GM18505 (cell line): Measurements from ENCODE around the gene UGT2B17.
A peak's percentile ranks its signal among the peaks of the same experiment; 100 is the strongest.
"Not testable (repeated sequence)": the region's sequence is repeated elsewhere in the genome, so short reads cannot be mapped to it uniquely, and the experiment has no call there.

Source experiments
- ATAC-seq: cut with Tn5 transposase; IDR thresholded peaks from one replicate; pipeline ENCODE4 v1.9.1; 2021; ENCODE audit not compliant: unreplicated experiment
- POLR2A ChIP-seq: IDR thresholded peaks from 4 replicates; pipeline ENCODE4 v1.6.1; 2011; ENCODE audit warnings: borderline replicate concordance; ENCODE audit not compliant: insufficient read depth, insufficient read length; ENCODE audit errors: extremely low read depth

Gene UGT2B17

DNA sequence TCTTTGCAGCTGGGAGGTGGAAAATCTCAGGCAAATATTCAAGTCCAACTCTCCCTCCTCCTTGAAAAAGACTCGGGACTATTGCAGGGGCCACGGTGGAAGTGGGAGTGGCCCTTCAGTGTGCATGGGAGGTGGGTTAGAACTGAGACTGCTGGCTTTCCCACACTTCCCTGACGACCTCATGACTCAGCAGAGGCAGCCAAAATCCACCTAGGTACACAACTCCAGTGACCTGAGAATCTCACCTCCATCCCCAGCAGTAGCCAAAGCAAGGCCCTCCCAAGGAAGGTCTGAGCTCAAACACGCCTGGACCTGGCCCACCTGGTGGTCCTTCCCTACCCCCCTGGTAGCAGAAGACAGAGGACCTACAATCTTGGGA lies 6.2 kb upstream of the UGT2B17 start:
- no peak for ATAC-seq
- TF ChIP-seq POLR2A: no peak

DNA sequence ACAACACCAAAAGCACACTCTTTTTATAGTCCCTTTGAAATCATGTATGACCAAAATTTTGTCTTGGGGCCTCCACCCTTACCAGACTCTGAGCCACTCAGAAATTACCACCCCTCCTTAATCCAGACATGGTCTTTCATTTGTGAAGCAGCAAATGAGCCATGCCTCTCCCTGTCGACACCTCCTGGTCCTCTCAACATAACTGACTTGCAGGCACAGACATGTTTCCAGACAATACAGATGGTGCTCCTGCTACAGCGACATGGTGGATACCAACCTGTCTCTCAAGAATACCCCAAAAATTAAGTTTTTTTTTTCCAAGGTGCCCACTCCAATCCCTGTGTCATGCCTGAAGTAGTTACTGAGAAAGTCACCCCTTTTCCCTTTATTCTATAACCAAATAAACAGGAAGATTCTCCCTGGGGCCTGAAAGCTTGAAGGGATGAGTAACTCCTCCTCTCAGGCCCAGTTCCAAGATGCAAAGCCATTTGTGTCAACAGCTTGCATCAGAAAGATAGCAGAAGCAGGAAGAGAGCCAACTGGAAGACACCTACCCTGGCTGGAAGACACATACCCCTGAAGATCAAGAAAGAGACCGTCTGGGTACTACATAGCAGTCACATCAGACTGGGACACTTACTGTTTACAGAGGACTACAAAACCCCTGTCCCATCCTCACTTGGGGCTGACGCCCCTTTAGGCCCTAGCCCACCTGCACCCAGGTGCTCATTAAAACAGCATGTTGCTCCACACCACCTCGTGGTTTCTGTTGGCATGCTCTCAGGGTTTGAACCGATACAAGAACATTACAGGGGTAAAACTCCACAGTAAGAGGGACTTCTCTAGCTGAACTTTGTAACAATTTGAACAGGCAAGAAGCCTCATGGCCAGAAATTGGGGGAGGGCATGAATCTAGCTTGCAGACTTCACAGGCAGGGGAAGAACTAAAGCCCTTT lies 5.5 kb upstream of the UGT2B17 start:
- TF ChIP-seq POLR2A: no peak
- no peak for ATAC-seq

DNA sequence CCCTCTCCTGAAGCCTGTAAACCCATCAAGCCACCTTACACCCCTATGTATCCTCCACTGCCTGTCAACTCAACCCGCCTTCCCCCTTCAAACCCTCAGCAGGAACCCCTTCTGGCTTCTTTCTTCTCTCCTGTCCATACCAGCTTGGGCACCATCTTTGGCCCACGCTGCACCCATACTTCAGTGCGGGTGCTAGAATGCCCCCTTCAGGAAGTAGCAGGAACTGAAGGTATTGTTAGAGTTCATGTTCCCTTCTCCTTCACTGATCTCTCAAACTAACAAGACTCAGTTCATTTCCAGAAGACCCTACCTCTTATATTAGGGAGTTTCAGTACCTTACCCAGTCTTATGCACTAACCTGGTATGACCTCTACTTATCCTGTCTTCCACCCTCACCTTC lies 1.5 kb upstream of the UGT2B17 start:
- TF ChIP-seq POLR2A: no peak
- no peak for ATAC-seq

DNA sequence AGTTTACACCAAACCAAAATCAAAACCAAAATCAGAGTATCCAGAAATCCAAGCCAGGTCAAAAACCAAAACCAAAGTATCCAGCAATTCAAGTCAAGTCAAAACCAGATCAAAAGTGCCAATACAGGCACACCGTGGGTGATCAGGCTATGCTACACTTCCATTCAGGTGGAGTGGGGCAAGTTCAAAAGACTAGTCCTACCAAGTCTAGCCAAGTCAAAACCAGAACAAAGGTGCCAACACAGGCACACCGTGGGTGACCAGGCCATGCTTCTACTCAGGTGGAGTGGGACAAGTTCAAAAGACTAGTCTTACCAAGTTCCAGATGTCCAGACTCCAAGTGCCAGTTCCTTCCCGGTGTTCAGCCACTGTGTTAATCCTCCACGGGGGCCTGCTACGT lies 486 bp downstream of the UGT2B17 start:
- peak; percentile 6 for ATAC-seq

DNA sequence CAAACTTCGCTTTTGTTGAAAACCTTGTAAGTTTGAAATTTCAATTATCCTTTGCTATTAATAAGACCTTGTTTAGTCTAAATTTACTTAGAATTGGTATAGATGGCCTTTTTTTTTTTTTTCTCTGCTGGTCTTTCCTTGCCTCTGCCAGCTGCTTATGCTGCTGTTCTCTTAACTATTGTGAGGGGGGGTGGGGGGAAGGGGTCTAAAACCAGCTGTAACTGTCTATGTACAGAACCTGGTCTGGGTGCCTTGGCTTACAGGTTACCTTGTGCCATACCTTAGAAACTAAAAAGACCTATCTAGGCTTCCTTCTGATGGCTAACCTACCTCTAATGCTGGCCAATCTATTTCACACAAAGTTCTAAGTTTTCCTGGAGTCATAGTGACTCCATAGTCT lies 1.0 kb downstream of the UGT2B17 start:
- TF ChIP-seq POLR2A: no peak

DNA sequence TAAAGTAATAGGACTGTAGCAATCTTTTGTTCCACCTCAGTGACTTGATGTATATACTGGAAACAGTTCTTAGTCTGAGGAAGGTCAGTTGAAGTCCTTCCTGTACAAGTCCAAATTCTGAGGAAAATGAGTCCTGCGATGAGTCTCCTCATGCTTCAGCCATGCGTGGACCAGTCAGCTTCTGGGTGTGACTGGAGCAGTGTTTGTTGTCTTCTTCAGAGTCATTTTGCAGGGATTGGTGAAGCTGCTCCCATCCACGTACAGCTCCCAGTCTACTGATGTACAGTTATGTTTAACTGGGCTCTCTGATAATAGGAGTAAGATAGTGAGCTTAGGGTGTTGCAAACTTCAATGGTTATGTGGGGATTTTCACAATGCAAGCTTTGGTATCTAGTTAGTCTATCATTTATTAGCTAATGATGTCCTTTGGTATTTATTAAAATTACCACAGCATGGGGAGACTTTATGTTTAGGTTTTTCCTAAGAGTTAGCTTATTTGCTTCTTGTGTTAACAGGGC lies 3.4 kb downstream of the UGT2B17 start:
- ATAC-seq: no peak
- TF ChIP-seq POLR2A: no peak

More for the DNA sequence above, 1.0 kb downstream of the UGT2B17 start:
- ATAC-seq: no peak

DNA sequence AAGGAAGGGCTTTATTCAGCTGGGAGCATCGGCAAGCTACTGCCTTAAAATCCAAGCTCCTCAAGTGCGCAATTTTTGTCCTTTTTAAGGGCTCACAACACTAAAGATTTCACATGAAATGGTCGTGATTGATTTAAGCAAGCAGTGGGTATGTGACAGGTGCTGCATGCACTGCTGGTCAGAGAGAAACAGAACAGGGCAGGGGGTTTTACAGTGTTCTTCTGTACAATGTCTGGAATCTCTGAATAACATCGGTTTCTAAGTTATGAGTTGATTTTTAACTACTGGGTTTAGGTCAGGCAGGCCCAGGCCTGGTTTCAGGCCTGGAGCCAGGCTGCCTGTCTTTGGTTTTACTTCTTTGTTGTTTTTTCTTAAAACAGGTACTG lies 6.0 kb downstream of the UGT2B17 start:
- ATAC-seq: peak; percentile 33

DNA sequence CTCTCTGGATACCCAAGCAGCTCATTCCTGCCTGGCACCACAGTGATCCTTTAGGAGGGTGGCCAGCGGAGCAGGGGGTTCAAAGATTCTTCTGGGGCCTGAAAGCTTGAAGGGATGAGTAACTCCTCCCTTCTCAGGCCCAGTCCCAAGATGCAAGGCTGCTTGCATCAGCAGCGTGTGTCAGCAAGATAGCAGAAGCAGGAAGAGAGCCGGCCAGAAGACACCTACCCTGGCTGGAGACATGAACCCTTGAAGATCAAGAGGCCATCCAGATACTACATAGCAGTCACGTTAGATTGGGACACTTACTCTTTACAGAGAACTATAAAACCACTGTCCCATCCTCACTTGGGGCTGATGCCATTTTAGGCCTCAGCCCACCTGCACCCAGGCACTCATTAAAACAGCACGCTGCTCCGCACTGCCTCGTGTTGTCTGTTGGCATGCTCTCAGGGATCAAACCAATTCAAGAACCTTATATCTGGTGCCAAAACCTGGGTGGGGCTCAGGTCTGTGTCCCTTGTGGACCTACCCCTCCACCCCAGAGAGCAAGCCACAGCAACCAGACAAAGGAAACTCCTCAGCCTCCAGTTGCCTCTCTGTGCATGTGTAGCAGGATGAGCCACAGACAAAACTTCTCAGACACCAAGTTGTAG lies 6.5 kb downstream of the UGT2B17 start:
- peak; percentile 44 for ATAC-seq
- TF ChIP-seq POLR2A: peak; percentile 58

More for the DNA sequence above, 6.0 kb downstream of the UGT2B17 start:
- no peak for TF ChIP-seq POLR2A

DNA sequence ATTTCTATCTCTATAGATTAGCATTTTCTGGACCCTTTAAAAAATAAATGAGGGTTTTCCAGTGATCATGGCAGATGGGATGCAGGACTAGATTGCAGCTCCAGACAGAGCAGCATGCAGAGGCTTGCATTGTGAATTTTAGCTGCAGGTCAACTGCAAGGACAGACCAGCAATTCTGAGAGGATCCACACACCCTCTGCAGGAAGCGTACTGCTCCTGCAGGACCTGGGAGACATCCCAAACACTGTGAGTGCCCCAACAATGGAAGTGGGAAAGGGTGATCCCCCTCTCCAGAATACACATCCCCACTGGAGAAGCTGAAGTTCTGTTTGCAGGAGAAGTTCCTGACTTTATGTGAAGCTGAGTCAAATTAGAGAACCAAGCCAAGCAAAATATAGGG lies 7.1 kb downstream of the UGT2B17 start:
- ATAC-seq: not testable (repeated sequence)

DNA sequence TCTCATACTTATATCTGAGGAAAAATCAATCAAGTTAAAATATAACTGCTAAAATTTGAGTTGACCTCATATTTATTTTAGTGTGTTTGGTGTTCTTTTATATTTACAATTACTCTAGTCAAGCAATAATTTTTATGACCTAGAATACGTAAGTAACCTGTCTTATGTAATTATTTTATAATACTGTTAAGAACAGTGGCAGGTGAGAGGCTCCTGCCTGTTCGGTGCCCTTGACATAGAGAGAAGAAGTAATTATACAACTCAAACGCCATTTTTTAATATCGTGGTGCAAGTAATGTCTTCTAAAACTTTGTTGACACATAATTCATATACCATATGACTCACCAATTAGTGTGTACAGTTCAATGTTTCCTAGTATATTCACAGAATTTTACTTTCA lies 7.6 kb downstream of the UGT2B17 start:
- not testable (repeated sequence) for ATAC-seq

DNA sequence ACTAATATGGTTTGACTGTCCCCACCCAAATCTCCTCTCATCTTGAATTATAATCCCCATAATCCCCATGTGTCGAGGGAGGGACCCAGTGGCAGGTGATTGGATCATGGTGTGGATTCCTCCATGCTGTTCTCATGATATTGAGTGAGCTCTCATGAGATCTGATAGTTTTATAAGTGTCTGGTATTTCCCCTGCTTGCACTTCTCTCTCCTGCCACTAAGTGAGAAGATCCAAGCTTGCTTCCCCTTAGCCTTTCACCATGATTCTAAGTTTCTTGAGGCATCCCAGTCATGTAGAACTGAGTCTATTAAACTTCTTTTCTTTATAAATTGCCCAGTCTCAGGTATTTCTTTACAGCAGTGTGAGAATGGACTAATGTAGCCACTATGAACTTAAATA lies 9.8 kb downstream of the UGT2B17 start:
- not testable (repeated sequence) for ATAC-seq

DNA sequence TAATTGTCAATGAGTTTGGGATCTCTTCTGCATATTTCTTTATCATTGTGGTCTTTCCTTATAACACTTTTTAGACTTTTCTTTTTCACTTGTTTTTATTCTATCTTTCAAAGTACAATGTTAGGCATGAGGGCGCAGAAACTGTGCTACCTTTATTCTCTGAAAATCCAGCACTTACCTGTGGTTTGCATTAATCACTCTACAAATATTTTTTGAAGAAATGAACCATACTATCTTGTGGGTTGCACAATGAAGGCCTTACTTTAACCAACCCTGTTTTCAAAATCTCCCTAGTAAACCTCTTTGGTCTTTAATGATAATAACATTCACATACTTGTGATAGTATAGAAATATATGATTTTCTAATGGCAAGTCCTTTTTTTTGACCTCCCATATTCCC lies 11.0 kb downstream of the UGT2B17 start:
- ATAC-seq: not testable (repeated sequence)

DNA sequence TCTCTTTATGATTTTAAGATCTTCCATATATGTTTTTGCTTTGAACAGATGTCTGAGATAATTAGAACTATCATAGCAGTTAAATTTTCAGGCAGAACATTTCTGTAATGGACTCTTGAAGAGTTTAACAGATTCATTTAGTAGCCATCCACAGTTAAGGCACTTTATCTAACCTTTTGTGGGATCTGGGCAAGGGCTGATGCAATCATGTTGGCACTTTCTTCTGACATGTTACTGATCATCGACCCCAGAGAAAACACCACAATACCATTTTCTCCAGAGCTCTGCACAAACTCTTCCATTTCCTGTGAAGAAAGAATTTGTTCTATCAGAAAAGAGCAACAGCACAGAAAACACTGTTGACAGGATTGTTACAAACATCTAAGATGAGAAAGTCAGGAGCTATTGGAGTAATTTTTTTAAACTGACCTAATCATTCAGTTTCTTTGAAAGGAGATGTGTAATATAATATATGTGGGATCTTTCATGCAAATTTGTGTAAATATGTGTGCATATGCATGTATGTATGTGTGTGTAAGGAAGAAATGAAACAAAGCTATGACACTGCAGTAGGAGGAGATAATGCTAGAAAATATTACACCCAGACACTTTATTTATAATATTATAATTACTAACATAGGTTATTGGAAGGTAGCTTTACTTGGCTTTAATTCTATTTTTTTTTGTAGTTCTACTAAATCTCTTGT lies 15.6 kb downstream of the UGT2B17 start:
- not testable (repeated sequence) for ATAC-seq

DNA sequence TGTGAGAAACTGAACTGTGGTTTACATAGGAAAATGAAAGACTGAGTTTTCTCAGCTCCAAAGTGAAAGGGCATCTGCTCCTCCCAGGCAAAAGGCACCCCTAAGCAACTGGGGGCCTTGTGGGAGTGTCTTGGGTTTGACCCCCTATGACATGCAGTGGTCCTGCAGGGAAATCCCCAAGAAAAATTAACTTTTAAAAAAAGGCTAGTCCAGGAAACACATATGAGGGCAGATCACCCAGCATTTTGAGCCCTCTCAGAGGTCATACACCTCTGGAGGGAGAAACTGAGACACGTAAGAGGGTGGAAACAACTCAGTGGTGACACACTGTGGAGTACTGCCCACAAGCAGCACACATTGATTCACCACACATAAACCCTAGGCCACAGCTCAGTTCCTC lies 22.3 kb downstream of the UGT2B17 start:
- peak; percentile 53 for ATAC-seq

DNA sequence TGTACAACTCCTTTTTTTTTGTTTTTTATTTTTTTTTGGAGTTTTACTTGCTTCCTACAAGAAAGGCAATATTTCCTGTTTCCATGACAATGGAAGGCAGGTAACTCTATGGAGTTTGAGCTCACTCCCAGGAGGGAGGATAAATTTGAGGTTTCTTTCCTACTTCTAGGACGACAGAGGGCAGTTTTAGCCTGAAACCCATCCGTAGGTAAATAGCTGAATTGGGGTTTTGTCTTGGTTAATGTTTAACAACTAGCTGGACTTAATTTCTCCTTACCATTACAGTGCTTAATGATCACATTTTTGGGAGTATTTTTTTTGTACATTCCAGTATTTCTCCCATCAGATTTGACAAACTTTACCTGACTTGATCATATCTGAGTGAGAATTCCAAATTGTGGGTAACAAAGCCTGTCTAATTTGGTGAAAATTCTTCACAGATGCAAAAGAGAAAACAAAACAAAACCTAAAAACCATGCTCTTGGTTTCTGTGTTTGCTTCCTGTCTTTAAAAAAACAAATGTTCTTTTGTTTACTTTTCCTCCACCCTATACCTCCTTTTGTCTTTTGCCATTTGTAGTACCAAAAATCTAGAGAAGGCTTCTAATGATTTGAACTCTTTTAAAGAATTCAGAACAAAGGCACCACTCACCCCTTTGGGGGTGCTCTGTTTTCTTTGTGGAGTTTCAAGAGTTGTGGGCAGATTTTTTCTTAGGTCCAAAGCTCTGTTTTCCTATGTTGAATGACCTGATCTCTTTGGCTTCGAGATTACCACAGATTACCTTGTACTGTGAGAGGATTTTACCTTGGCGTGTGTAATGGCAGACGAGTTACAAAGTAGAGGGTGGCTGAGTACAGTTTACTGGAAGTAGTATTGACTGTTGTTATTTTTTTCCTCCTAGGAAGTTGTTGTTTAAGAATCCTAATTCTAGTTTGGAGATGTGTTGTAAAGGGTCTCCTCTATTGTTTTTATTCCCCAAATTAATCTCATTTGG lies 23.0 kb downstream of the UGT2B17 start:
- ATAC-seq: peak; percentile 55

DNA sequence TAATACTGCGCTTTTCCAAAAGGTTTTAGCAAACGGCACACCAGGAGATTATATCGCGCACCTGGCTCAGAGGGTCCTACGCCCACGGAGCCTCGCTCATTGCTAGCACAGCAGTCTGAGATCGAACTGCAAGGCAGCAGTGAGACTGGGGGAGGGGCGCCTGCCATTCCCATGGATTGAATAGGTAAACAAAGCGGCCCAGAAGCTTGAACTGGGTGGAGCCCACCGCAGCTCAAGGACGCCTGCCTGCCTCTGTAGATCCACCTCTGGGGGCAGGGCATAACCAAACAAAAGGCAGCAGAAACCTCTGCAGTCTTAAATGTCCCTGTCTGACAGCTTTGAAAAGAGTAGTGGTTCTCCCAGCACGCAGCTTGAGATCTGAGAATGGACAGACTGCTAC lies 33.4 kb downstream of the UGT2B17 start:
- ATAC-seq: not testable (repeated sequence)
